Measurements from ENCODE around the gene FUT8. TPM values are rescaled to one million over a fixed set of nuclear protein-coding genes. Genes with fewer than 3 reads are reported as not detected.

The FUT8 gene
- total RNA-seq, 1 donor from 2014 or later = 26.1 TPM

DNA sequence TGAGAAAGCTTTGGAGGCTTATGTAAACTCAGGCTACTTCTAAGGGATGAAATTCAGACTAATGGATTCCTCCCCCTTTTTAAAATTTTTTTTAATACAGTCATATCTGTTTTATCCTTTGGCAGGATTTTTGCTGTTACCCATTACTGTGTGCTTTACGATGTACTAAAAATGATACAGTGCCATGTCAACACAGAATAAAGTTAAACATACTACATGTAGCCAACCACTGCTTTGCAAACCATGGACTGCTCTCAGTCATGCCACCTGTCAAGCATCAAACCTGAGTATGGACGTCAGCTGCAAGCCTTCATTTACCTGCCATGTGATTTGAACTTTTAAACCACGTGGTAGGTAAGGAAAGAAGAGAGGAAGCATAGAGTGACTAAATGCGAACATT lies 325.8 kb downstream of the FUT8 start:
- no peak overlapping the region for H3K27ac ChIP-seq (ENCODE audit: low read depth, low read length)

DNA sequence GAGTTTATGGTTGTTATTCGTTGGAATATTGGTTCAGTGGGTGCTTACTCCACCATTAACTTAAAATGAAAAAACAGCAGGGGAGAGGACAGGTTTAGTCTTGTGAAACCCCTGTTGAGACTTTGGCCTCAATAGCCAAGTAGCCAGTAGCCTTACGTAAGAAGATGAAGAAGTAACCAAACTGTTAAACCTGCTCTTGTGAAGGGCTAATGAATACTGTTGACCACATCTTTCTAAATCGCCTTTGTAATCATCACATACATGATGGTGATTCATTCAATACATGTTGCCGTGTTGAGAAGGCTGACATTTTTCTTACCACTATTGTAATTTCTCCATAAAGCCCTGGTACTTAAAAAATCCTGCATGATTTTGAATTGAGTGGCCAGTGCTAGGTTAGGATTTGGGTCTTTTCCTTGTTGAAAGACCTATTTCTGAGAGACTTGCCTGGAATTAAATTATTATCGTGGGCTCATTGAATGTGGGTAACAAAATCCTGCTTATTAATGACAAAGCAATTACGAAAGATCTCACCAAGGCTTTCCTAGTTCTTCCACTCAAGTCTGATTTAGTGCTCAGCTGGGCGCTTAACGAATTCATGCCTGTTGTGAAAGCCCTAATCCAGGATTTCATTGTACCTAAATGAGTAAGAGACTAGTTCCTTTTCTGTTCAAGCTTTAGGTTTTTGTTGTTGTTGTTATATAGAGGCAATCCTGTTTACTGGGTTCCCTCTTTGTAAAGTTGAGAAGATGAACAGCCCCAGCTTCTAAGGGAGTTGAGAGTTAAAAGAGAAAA lies 333.1 kb downstream of the FUT8 start:
- Histone ChIP-seq H3K27me3 (ENCODE audit: control insufficient read depth in 3 of 3, insufficient read depth in 3 of 3, low read length in 3 of 3) (no peaks in the 10 kb centered on the region), H3K27ac (ENCODE audit: low read depth, low read length) (no peak overlapping the region), H3K36me3 (ENCODE audit: control insufficient read depth in 3 of 3, insufficient read depth in 3 of 3, low read length in 3 of 3) (peaks cover 0 to 5% (median 0%) of the 10 kb centered on the region in 3 donors), H3K9ac (ENCODE audit: low read depth in 1 of 3, low read length in 3 of 3) (no peak overlapping the region), H3K4me3 (ENCODE audit: low read length in 3 of 3) (no peak overlapping the region), H3K4me1 (ENCODE audit: control insufficient read depth in 3 of 3, insufficient read depth in 3 of 3, low read length in 3 of 3) (no peaks in the 10 kb centered on the region), H3K9me3 (ENCODE audit: control insufficient read depth in 3 of 3, low read length in 3 of 3) (no peaks in the 10 kb centered on the region)

More for the DNA sequence above, 325.8 kb downstream of the FUT8 start:
- Histone ChIP-seq H3K27me3 (ENCODE audit: control insufficient read depth in 3 of 3, insufficient read depth in 3 of 3, low read length in 3 of 3) (no peaks in the 10 kb centered on the region), H3K36me3 (ENCODE audit: control insufficient read depth in 3 of 3, insufficient read depth in 3 of 3, low read length in 3 of 3) (peaks cover 0 to 6% (median 0%) of the 10 kb centered on the region in 3 donors), H3K4me3 (ENCODE audit: low read length in 3 of 3) (no peak overlapping the region), H3K4me1 (ENCODE audit: control insufficient read depth in 3 of 3, insufficient read depth in 3 of 3, low read length in 3 of 3) (no peaks in the 10 kb centered on the region), H3K9me3 (ENCODE audit: control insufficient read depth in 3 of 3, low read length in 3 of 3) (no peaks in the 10 kb centered on the region), H3K9ac (ENCODE audit: low read depth in 1 of 3, low read length in 3 of 3) (no peak overlapping the region)

GRCh38 chr14:65748796-65749195 lies 336.3 kb downstream of the FUT8 start:
- no peaks in the 10 kb centered on the region for H3K4me1 ChIP-seq (ENCODE audit: control insufficient read depth in 3 of 3, insufficient read depth in 3 of 3, low read length in 3 of 3)
- no peak overlapping the region for H3K27ac ChIP-seq (ENCODE audit: low read depth, low read length)
- H3K9me3 ChIP-seq (ENCODE audit: control insufficient read depth in 3 of 3, low read length in 3 of 3) = no peaks in the 10 kb centered on the region
- no peaks in the 10 kb centered on the region for H3K36me3 ChIP-seq (ENCODE audit: control insufficient read depth in 3 of 3, insufficient read depth in 3 of 3, low read length in 3 of 3)
- H3K9ac ChIP-seq (ENCODE audit: low read depth in 1 of 3, low read length in 3 of 3) = no peak overlapping the region
- H3K27me3 ChIP-seq (ENCODE audit: control insufficient read depth in 3 of 3, insufficient read depth in 3 of 3, low read length in 3 of 3) = no peaks in the 10 kb centered on the region
- H3K4me3 ChIP-seq (ENCODE audit: low read length in 3 of 3) = no peak overlapping the region

- Histone ChIP-seq H3K9me3 (ENCODE audit: control insufficient read depth in 3 of 3, low read length in 3 of 3) (no peaks in the 10 kb centered on the region), H3K36me3 (ENCODE audit: control insufficient read depth in 3 of 3, insufficient read depth in 3 of 3, low read length in 3 of 3) (no peaks in the 10 kb centered on the region), H3K27ac (ENCODE audit: low read depth, low read length) (no peak overlapping the region)
These were observed 336.8 kb downstream of the FUT8 start for GRCh38 chr14:65749287-65749686.

DNA sequence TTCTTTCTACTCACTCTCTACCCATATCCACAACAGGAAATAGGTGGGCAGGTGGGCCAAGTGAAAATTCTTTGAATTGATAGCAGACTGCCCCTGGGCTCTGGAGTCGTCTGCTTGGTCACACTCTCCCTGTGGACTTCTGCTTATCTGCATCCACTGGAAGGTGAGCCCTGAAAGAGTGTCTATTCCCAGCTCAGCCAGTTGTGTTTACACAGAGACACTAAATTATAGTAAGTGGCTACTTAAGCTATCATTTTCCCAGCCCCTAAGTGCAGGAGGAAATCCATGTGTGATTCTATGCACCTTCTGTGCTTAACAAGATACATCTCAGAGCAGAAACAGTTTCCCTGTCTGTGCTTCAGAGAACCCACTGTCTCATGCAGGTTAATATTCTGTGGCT lies 338.4 kb downstream of the FUT8 start:
- Histone ChIP-seq H3K9me3 (ENCODE audit: control insufficient read depth in 3 of 3, low read length in 3 of 3) (no peaks in the 10 kb centered on the region), H3K4me3 (ENCODE audit: low read length in 3 of 3) (no peak overlapping the region), H3K9ac (ENCODE audit: low read depth in 1 of 3, low read length in 3 of 3) (no peak overlapping the region), H3K36me3 (ENCODE audit: control insufficient read depth in 3 of 3, insufficient read depth in 3 of 3, low read length in 3 of 3) (no peaks in the 10 kb centered on the region), H3K27me3 (ENCODE audit: control insufficient read depth in 3 of 3, insufficient read depth in 3 of 3, low read length in 3 of 3) (no peaks in the 10 kb centered on the region), H3K27ac (ENCODE audit: low read depth, low read length) (no peak overlapping the region), H3K4me1 (ENCODE audit: control insufficient read depth in 3 of 3, insufficient read depth in 3 of 3, low read length in 3 of 3) (no peaks in the 10 kb centered on the region)

More at GRCh38 chr14:65749287-65749686, 336.8 kb downstream of the FUT8 start:
- H3K4me3 ChIP-seq (ENCODE audit: low read length in 3 of 3) = no peak overlapping the region
- H3K27me3 ChIP-seq (ENCODE audit: control insufficient read depth in 3 of 3, insufficient read depth in 3 of 3, low read length in 3 of 3) = no peaks in the 10 kb centered on the region
- no peaks in the 10 kb centered on the region for H3K4me1 ChIP-seq (ENCODE audit: control insufficient read depth in 3 of 3, insufficient read depth in 3 of 3, low read length in 3 of 3)
- H3K9ac ChIP-seq (ENCODE audit: low read depth in 1 of 3, low read length in 3 of 3) = no peak overlapping the region

- Histone ChIP-seq H3K36me3 (ENCODE audit: control insufficient read depth in 3 of 3, insufficient read depth in 3 of 3, low read length in 3 of 3) (no peaks in the 10 kb centered on the region), H3K9me3 (ENCODE audit: control insufficient read depth in 3 of 3, low read length in 3 of 3) (no peaks in the 10 kb centered on the region), H3K4me1 (ENCODE audit: control insufficient read depth in 3 of 3, insufficient read depth in 3 of 3, low read length in 3 of 3) (no peaks in the 10 kb centered on the region), H3K4me3 (ENCODE audit: low read length in 3 of 3) (no peak overlapping the region), H3K27ac (ENCODE audit: low read depth, low read length) (no peak overlapping the region), H3K9ac (ENCODE audit: low read depth in 1 of 3, low read length in 3 of 3) (no peak overlapping the region), H3K27me3 (ENCODE audit: control insufficient read depth in 3 of 3, insufficient read depth in 3 of 3, low read length in 3 of 3) (no peaks in the 10 kb centered on the region)
These were observed 339.0 kb downstream of the FUT8 start for GRCh38 chr14:65751510-65751909.

DNA sequence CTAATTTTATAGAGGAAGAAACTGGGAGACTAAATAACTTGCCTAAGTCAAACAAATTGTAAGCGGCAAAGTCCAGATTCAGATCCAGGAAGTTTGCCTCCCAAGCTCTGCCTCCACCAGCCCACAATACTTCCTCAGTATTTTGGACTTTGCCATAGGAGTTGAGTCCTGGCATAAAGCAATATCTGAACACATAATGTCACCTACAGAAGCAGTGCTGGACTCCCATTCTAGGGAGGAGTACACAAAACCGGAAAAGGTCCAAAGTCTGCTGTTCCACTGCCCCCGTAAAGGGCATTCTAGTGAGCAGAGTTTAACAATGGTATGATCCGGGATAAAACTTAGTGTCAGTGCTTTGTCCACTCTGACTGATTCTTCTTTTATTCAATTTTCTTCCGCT lies 340.5 kb downstream of the FUT8 start:
- H3K4me3 ChIP-seq (ENCODE audit: low read length in 3 of 3) = no peak overlapping the region
- no peaks in the 10 kb centered on the region for H3K9me3 ChIP-seq (ENCODE audit: control insufficient read depth in 3 of 3, low read length in 3 of 3)
- H3K9ac ChIP-seq (ENCODE audit: low read depth in 1 of 3, low read length in 3 of 3) = no peak overlapping the region
- H3K36me3 ChIP-seq (ENCODE audit: control insufficient read depth in 3 of 3, insufficient read depth in 3 of 3, low read length in 3 of 3) = no peaks in the 10 kb centered on the region
- H3K4me1 ChIP-seq (ENCODE audit: control insufficient read depth in 3 of 3, insufficient read depth in 3 of 3, low read length in 3 of 3) = no peaks in the 10 kb centered on the region
- no peaks in the 10 kb centered on the region for H3K27me3 ChIP-seq (ENCODE audit: control insufficient read depth in 3 of 3, insufficient read depth in 3 of 3, low read length in 3 of 3)
- H3K27ac ChIP-seq (ENCODE audit: low read depth, low read length) = no peak overlapping the region

GRCh38 chr14:65755331-65755730 lies 342.8 kb downstream of the FUT8 start:
- H3K4me1 ChIP-seq (ENCODE audit: control insufficient read depth in 3 of 3, insufficient read depth in 3 of 3, low read length in 3 of 3) = no peaks in the 10 kb centered on the region
- no peaks in the 10 kb centered on the region for H3K9me3 ChIP-seq (ENCODE audit: control insufficient read depth in 3 of 3, low read length in 3 of 3)
- H3K36me3 ChIP-seq (ENCODE audit: control insufficient read depth in 3 of 3, insufficient read depth in 3 of 3, low read length in 3 of 3) = no peaks in the 10 kb centered on the region
- H3K27ac ChIP-seq (ENCODE audit: low read depth, low read length) = no peak overlapping the region
- H3K27me3 ChIP-seq (ENCODE audit: control insufficient read depth in 3 of 3, insufficient read depth in 3 of 3, low read length in 3 of 3) = no peaks in the 10 kb centered on the region
- no peak overlapping the region for H3K9ac ChIP-seq (ENCODE audit: low read depth in 1 of 3, low read length in 3 of 3)
- H3K4me3 ChIP-seq (ENCODE audit: low read length in 3 of 3) = no peak overlapping the region

DNA sequence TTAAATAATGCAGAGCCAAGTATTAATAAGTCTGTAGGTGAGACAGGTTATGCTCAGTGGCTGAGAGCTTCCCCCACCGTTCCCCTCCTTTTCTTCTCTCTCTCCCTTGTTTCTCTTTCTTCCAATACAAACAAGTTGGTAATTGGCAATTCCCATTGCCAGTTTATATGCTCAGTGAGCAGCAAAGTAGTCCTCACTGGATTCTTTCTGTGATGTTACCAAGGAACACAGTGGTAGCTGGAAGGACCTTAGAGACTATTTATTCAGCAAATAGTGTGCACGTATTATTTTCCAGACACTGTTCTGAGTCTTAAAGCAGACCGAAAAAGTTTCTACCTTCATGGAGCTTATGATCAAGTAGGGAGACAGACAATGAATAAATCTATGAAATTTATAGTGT lies 344.4 kb downstream of the FUT8 start:
- H3K4me3 ChIP-seq (ENCODE audit: low read length in 3 of 3) = no peak overlapping the region

GRCh38 chr14:65769151-65769550 lies 356.6 kb downstream of the FUT8 start:
- H3K4me3 ChIP-seq (ENCODE audit: low read length in 3 of 3) = no peak overlapping the region
- H3K27ac ChIP-seq (ENCODE audit: low read depth, low read length) = no peak overlapping the region
- H3K9ac ChIP-seq (ENCODE audit: low read depth in 1 of 3, low read length in 3 of 3) = no peak overlapping the region
- H3K4me1 ChIP-seq (ENCODE audit: control insufficient read depth in 3 of 3, insufficient read depth in 3 of 3, low read length in 3 of 3) = no peaks in the 10 kb centered on the region
- no peaks in the 10 kb centered on the region for H3K36me3 ChIP-seq (ENCODE audit: control insufficient read depth in 3 of 3, insufficient read depth in 3 of 3, low read length in 3 of 3)
- no peaks in the 10 kb centered on the region for H3K9me3 ChIP-seq (ENCODE audit: control insufficient read depth in 3 of 3, low read length in 3 of 3)
- no peaks in the 10 kb centered on the region for H3K27me3 ChIP-seq (ENCODE audit: control insufficient read depth in 3 of 3, insufficient read depth in 3 of 3, low read length in 3 of 3)

More for the DNA sequence above, 344.4 kb downstream of the FUT8 start:
- no peaks in the 10 kb centered on the region for H3K4me1 ChIP-seq (ENCODE audit: control insufficient read depth in 3 of 3, insufficient read depth in 3 of 3, low read length in 3 of 3)
- H3K27ac ChIP-seq (ENCODE audit: low read depth, low read length) = no peak overlapping the region
- no peak overlapping the region for H3K9ac ChIP-seq (ENCODE audit: low read depth in 1 of 3, low read length in 3 of 3)
- H3K36me3 ChIP-seq (ENCODE audit: control insufficient read depth in 3 of 3, insufficient read depth in 3 of 3, low read length in 3 of 3) = no peaks in the 10 kb centered on the region
- no peaks in the 10 kb centered on the region for H3K27me3 ChIP-seq (ENCODE audit: control insufficient read depth in 3 of 3, insufficient read depth in 3 of 3, low read length in 3 of 3)
- no peaks in the 10 kb centered on the region for H3K9me3 ChIP-seq (ENCODE audit: control insufficient read depth in 3 of 3, low read length in 3 of 3)
